Erythroblast (primary cell): ENCODE measurements around the gene MCTP1.

Source experiments
- DNase-seq, 2 experiments: peaks; one replicate each; lab custom pipeline; 2025; lab: John Stamatoyannopoulos, UW
- GATA1 ChIP-seq: IDR thresholded peaks from 2 replicates; pipeline ENCODE4 v1.6.1; 2011; ENCODE audit warnings: low read depth, mild to moderate bottlenecking, control low read depth, low read length, moderate library complexity
- POLR2A ChIP-seq: IDR thresholded peaks from 2 replicates; pipeline ENCODE4 v1.6.1; 2011; ENCODE audit warnings: mild to moderate bottlenecking, low read length

MCTP1 gene

GRCh38 chr5:95284572-95285408, at the start of gene MCTP1:
TSS of gene MCTP1 (minus strand) at chr5:95285094.
- peak; percentile 44 for DNase-seq
- no peak for TF ChIP-seq POLR2A
- no peak for TF ChIP-seq GATA1

GRCh38 chr5:95332158-95332557, 47.3 kb upstream of the MCTP1 start:
- TF ChIP-seq POLR2A (no peak), GATA1 (no peak)
- DNase-seq = no peak

GRCh38 chr5:95331358-95331757, 46.5 kb upstream of the MCTP1 start:
- DNase-seq = no peak
- TF ChIP-seq GATA1 = no peak
- no peak for TF ChIP-seq POLR2A

GRCh38 chr5:95327211-95327610, 42.3 kb upstream of the MCTP1 start:
- TF ChIP-seq POLR2A = no peak
- no peak for TF ChIP-seq GATA1
- no peak for DNase-seq

GRCh38 chr5:95317687-95318086, 32.8 kb upstream of the MCTP1 start:
- no peak for TF ChIP-seq POLR2A
- no peak for TF ChIP-seq GATA1
- no peak for DNase-seq

GRCh38 chr5:95317085-95317484, 32.2 kb upstream of the MCTP1 start:
- TF ChIP-seq POLR2A (no peak), GATA1 (no peak)
- no peak for DNase-seq

- TF ChIP-seq POLR2A (no peak), GATA1 (no peak)
- DNase-seq = no peak
Observed at GRCh38 chr5:95304711-95305110, 19.8 kb upstream of the MCTP1 start.

GRCh38 chr5:95298651-95299050, 13.8 kb upstream of the MCTP1 start:
- no peak for DNase-seq

GRCh38 chr5:95296291-95296690, 11.4 kb upstream of the MCTP1 start:
- no peak for TF ChIP-seq POLR2A
- TF ChIP-seq GATA1 = no peak
- no peak for DNase-seq

More at GRCh38 chr5:95298651-95299050, 13.8 kb upstream of the MCTP1 start:
- TF ChIP-seq GATA1 (no peak), POLR2A (no peak)

GRCh38 chr5:95285409-95285755, 488 bp upstream of the MCTP1 start:
- peak in 1 of 2 experiments; percentile 44 for DNase-seq

GRCh38 chr5:95283761-95284571, 928 bp downstream of the MCTP1 start:
- TF ChIP-seq GATA1 = no peak
- no peak for TF ChIP-seq POLR2A
- peak; percentile 52 to 61 for DNase-seq

More at GRCh38 chr5:95285409-95285755, 488 bp upstream of the MCTP1 start:
- no peak for TF ChIP-seq POLR2A
- no peak for TF ChIP-seq GATA1

GRCh38 chr5:95283022-95283615, 1.8 kb downstream of the MCTP1 start:
- TF ChIP-seq POLR2A (no peak), GATA1 (no peak)
- peak; percentile 4 to 6 for DNase-seq

- no peak for DNase-seq
- TF ChIP-seq POLR2A (no peak), GATA1 (no peak)
Observed at GRCh38 chr5:95281226-95281625, 3.7 kb downstream of the MCTP1 start.
